H54 (cell line): Measurements from ENCODE around the gene PCSK5.

Experiments
- DNase-seq: peaks from one replicate; pipeline ENCODE4 v3.0.0; 2011; ENCODE audit warnings: low spot score, mixed read lengths; ENCODE audit not compliant: insufficient read length
- FAIRE-seq: peaks from 3 replicates; lab custom pipeline; 2011; peaks lifted over from hg19 to GRCh38; lab: Jason Lieb, UNC
- POLR2A ChIP-seq: IDR thresholded peaks from 2 replicates; pipeline ENCODE4 v1.6.1; 2011; ENCODE audit warnings: low read depth, mild to moderate bottlenecking, low read length

The PCSK5 gene

DNA sequence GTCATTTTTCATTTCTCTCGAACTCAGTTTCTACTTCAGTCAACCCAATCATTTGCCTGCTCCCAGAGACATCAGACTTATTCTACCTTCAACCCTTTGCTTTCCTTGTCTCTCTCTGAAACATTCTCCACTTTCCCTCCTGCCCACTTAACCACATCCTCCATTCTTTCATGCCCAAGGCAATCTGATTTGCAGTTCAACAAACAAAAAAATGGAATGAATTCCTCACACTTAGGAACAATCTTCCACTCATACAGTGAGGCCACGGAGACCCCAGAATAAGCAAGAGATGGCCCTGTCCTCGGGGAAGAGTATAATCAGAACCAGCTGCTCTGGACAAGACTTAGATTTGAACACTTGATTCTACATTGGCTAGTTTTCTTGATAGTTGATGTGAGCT is 323.3 kb downstream of the PCSK5 start:
- DNase-seq, result no peak
- FAIRE-seq, result no peak
- TF ChIP-seq POLR2A, result no peak

DNA sequence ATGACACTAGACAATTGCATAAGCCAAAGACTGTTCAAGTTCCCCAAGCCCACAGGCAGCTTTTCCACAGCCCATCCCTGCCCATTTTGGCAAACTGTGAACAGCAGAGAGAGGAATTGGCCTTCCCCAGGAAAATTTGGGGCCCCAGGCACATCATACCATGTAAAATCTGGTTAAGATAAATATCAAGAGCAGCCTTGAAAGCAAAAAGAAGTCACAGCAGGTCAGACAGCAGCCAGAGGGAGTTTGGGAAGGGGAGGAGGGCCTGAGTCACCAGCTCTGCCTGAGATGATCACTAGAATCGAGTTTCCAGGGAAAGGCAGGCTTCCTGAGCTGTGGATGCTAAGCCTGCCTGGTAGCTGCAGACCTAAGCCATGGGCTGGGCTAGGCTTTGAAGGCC is 324.6 kb downstream of the PCSK5 start:
- FAIRE-seq, result no peak
- DNase-seq, result peak; percentile 71
- no peak for TF ChIP-seq POLR2A

DNA sequence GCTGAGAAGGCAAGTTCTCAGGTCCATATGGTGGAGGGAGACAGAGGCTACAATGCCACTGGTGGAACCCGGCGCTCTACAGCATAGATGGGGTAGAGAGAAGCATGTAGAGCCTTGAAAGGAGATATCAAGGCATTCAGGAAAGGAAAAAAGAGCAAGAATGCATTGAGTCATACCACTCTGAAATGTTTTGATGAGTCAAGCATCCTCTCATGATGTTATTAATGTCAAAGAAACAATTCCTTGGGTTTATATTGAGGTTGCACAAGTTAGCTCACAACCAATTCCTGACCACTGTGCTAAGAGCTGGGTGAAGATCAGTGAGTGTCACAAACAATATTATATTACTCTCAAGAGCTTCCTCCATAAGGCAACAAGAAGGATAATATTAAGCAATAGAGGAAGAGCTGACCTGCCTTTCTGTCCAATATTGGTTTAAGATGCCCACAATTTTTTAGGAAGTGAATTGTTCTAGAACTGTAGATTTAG is 325.7 kb downstream of the PCSK5 start:
- no peak for TF ChIP-seq POLR2A
- FAIRE-seq, result peak; percentile 84
- peak; percentile 55 for DNase-seq

DNA sequence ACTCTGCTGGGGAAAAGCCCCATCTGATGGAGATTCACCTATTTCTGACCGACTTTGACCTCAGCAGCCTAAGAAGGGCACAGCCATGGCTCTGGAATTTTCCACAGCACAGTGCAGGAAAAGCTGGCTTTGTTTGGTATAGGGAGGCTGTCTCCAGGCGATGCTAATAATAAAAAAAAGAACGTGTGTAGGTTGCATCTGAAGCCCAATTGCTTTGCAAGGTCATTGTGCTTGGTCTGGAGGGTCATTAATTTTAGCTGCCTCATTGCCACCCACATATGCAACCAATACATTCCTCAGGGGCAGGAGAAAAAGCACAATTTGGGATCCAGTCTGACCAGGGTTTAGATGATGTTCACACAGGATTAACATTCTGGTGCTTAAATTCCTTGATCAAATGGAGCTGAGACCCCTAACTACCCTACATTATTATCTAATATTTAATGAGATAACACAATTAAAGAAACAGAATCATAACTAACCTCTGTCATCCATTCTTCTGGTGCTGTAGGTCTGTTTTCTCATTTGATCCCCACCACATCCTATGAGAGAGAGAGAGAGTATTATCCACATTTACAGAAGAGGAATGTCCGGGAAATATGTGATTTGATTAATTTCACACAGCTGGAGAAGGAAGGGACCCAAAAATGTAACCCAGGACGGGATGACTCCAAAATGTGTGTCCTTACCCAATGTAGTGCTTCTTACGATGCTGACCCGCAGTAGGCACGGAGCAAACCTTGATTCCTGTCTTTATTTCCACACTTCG is 327.8 kb downstream of the PCSK5 start:
- FAIRE-seq, result no peak
- TF ChIP-seq POLR2A, result no peak
- DNase-seq, result no peak

DNA sequence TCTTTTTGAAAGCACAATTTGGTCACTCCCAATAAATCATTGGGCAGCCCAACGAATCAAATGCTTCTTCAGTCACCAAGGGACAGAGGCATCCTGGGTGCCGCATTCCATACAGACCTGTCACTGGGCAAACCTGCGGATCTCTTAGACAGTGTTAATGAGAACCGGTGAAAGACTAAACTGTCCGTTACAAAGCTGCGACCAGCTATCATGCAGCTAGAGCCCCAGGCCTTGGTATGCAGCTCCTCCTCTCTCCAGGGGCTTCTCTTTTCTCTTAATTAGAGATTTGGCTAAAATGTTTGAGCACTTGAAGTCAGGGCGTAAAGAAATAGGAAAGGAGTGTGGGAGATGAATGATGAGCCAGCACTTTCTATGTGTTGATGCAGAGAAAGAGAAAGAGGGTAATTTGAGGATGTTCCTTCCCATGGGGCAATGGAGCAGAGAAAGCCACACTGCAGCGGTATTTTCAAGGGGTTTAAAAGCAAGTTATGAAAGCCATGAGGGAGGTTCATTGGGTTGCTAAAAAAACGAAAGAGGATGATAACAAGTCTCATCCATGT is 328.5 kb downstream of the PCSK5 start:
- no peak for TF ChIP-seq POLR2A
- DNase-seq (peak; percentile 31), FAIRE-seq (no peak)

DNA sequence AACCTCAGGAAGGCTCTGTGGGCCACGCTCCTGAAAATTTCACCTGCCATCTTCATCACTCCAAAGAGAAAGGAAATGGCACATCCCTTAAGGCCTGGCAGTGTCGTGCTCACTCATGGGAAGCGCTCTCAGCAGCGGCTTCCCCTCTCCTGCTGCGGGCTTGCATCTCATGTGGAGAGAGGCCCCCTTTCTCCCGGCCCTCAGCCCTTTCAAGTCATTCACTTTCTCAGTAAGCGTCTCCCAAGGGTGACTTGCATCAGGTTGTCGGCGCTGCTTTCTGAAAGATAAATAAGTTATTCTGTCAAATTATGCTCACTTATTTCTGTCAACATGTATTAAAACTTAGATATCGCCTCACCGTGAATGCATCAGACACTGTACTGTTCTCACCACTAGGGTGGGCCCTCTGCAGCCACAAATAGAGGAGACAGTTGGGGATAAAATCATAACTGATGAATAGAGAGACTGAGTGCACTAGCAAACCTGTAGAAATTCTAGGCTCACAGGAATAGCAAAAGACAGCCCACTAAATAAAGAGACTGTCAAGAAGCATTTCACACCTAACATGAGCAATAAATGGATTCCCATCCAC is 329.2 kb downstream of the PCSK5 start:
- FAIRE-seq (no peak), DNase-seq (no peak)
- no peak for TF ChIP-seq POLR2A

DNA sequence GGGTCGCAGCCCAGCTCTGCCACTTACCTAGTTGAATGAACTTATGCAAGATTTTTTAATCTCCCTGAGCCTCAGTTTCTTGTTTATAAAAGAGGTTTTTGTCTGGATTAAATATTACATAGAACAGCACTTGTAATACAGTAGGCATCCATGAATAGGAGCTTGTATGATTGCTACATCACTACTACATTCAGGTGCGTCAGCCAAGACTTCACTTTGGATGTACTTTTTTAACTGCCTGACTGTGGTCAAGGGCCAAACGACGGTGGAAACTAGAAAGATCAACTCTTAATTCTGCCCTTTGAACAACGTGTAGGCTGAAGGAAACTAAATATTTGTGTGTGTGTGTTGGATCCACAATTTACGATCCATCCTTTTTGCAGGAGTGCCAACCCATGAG is 330.9 kb downstream of the PCSK5 start:
- DNase-seq (no peak), FAIRE-seq (no peak)
- TF ChIP-seq POLR2A, result no peak

DNA sequence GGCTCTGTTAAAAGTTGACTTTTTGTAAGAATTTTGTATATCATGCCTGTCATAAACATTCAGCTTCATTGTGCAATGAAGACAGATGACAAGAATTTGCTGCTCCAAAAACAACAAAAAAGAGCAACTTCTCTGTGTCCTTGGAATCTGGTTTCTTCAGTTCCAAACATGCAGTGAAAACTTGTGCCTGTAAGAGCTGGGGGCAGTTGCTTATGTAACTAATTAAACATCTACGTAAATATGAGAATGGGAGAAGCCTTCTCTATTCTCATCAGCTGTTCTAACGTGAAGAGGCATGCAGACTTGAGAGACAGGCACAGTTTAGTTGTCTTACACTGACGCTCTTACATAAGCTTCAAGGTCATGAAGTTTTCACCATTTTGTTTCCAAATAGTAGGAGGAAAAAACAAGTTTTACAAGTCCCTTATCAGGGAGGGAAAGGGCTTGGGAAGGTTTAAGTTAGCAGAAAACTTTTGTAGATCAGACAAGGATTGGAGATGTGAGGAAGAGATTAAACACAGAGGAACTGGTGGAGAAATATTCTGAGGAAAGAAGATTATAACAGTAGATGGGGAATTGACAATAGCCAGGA is 333.4 kb downstream of the PCSK5 start:
- no peak for FAIRE-seq
- TF ChIP-seq POLR2A, result no peak
- DNase-seq, result no peak

DNA sequence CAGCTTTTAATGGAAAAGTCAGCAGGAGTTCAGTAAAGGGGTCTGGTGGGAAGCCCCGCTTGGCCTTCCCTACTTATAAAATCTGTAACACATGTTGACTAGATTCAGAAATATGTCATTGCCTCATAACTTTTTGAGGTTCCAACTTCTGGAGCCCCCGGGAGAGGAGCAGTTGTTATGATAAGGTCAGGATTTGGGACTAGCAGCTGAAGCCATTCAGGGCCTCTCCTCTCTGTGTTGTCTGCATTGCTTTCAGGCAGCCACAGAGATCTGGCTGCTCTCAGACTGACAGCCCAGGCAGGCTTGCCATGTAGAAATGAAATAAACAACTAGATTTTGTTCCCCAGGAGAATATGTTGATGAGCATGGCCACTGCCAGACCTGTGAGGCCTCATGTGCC is 336.7 kb downstream of the PCSK5 start:
- TF ChIP-seq POLR2A, result no peak
- no peak for FAIRE-seq
- no peak for DNase-seq

DNA sequence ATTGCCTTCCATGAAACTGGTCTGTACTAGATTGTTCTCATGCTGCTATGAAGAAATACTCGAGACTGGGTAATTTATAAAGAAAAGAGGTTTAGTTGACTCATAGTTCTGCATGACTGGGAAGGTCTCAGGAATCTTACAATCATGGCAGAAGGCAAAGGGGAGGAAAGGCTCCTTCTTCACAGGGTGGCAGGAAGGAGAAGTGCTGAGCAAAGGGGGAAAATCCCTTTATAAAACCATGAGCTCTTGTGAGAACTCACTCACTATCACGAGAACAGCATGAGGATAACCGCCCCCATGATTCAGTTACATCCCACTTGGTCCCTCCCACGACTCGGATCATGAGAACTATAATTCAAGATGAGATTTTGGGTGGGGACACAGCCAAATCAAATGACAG is 340.5 kb downstream of the PCSK5 start:
- DNase-seq, result no peak
- no peak for FAIRE-seq
- TF ChIP-seq POLR2A, result no peak

DNA sequence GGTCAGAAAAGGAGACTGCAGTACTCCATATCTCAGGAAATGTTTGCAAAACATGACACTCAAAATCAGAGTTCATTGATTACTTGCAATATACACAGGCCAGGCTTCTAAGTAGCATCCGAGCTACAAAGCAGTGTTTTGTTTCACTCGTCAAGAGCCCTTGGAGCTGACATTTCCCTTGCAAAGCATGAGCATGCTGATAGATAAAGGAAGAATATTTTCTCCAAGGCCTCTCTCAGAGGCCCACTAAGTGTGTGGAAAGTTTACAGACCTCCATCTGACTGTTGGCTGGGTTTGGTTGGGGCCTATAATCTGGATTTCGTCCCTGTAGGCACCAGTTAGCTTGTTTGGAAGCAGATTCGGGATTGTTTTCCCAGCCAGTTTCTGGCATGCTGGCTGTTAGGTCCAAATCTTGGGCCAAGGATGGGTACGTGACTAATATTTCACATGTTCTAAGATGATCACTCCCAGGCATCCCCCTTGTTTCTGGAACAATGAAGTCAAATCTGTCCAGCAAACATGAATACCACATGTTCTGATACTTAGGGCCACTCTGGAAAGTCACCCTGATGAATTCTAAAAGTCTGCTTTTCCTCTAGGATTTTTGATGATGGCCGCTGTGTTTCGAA is 342.5 kb downstream of the PCSK5 start:
- FAIRE-seq (no peak), DNase-seq (no peak)
- TF ChIP-seq POLR2A, result no peak

DNA sequence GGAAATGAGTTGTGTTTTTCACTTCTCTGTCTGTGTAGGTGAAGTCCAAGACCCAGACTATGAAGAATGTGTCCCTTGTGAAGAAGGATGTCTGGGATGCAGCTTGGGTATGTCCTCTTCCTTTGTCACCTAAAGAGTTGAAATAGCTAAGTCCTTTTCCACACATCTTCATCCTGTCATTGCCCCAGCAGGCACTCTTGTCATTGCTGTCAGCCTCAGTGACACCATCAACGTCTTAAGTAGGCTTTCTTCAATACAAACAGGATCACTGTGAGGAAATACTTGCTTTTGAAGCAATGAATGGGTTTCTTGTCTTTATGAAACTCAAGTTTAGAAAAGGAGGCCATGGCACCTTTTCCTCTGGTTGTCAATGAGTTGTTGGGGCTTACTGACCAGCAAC is 350.1 kb downstream of the PCSK5 start:
- FAIRE-seq (no peak), DNase-seq (no peak)
- TF ChIP-seq POLR2A, result no peak

DNA sequence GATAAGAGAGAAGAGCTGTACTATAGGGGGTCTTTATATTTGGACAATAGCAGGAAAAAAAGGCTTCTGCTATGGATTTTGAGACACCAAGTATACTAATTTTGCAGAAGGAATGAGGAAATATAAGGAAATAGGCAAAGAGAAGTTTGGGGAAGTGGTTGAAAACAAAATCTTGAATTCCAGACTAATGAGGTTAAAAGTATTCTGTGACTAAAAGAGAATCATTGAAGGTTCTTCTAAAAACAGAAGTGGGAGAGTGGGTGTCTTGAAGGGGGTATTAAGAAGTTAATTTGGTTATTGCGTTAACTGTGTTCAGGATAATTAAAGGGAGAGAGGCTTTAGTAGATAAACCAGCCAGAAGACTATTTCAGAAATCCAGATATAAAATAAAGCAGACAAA is 355.0 kb downstream of the PCSK5 start:
- DNase-seq (no peak), FAIRE-seq (no peak)
- TF ChIP-seq POLR2A, result no peak

DNA sequence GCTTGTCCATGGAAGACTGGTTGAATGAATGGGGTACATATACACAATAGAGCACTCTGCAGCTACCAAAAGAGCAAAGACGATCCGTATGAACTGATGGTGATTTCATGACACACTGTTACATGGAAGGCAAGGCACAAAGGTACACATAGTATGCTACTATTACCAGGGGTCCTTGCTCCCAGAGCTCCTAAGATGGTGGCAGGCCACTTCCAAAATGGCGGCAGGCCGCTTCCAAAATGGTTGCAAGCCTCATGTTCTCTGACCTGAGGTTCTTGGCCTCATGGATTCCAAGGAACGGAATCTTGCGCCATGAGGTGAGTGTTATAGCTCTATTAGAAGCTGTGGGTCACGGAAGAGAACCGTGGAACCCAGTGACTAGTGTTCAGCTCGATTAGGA is 356.2 kb downstream of the PCSK5 start:
- TF ChIP-seq POLR2A, result no peak
- FAIRE-seq, result no peak
- no peak for DNase-seq
